GM19397 (cell line): Measurements from ENCODE around the gene ZBTB20.

Experiments
- ATAC-seq: cut with Tn5 transposase; IDR thresholded peaks from one replicate; pipeline ENCODE4 v1.9.1; 2021; ENCODE audit warnings: mild to moderate bottlenecking, moderate library complexity; ENCODE audit not compliant: unreplicated experiment

The ZBTB20 gene

DNA sequence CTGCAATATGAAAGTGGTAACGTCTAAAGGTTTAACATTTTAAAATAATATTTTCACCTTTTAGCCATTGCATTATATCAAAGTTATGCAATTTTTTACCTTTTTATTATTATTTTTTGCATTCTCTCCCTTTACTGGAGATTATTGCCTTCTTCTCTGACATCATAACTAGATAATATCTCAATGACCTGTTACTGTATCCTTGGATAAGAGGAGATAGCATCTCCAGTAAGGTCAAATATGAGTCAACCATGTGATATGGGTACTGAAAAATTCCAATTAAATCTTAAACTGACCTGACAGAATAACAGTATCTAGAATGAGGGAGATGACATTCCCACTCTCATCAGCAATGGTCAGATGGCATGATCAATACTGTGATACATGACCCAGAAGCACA is 108.3 kb downstream of the ZBTB20 start:
- no peak for ATAC-seq

DNA sequence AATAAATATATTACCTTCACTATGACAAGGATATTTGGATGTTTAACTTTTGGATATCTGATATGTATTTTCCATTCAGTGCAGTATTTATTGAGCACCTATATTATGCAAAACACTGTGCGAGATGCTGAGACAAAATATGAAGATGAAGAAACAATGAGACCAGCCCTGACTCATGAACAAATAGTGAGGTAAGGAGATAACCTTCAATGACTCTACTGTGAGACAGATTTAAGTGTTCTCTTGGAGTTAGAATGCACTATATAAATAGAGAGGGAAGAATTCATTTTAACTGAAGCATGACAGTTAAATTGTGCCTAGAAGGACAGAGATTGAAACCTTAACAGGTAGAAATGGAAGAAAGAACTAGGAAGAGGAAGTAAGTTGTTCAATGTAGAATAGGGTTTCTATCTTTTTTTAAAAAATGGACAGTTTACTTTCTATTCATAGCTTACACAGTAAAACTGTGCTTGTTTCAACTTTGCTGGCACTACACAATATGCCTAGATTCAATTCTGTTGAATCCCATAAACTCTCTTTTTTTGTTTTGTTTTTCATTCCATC is 124.2 kb downstream of the ZBTB20 start:
- ATAC-seq, result no peak

DNA sequence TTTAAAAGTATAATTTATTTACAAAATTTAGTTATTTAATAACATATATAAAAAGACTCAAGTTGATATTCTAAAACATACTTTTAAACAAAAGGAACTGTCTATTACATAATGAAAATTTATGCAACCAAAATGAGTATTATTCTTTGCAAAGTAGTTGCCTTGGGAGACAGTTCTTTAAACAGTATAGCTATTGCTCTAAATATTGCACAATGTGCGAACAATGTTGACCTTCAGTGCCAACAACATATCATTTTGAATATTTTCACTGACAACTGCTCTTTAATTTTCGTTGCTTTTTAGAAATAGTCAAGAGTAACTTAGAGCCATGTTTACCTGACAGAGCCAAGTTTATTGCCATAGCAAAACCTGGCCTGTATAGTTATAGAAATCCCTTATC is 124.9 kb downstream of the ZBTB20 start:
- no peak for ATAC-seq

DNA sequence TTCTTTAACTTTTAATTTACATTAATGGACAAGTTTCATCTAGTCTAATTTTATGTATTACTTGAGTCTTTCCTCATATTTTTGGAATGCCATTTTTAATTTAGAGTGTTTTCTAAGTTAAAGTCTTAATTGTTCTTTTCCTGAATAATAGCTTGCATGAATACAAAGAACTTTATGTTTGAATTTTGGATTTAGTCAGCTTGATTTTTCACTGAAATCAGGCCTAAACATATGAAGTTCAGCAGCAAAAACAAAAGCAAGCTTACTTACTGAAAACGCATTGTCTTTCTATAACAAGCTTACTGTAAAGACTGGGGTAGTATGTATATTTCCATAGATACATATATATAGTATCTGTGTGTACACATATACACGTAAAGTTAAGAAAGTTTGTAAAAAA is 126.0 kb downstream of the ZBTB20 start:
- ATAC-seq, result no peak

DNA sequence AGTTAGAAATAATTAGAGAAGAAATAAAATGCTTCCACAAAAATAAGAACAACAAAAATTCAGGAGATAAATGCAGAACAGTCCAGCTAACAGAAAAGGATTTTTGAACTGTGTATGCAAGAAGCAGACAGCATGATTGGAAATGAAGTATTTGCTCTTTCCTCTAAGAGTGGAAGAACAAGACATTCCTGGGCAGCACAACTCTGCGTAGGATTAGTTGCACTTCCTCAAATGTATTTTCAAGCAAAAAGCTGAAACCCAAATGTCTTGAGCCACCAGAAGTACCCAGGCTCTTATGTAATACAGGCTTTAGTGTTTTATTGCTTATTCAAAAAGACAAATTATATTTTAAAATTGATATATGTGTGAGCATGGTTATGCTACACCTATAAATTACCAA is 127.2 kb downstream of the ZBTB20 start:
- no peak for ATAC-seq

DNA sequence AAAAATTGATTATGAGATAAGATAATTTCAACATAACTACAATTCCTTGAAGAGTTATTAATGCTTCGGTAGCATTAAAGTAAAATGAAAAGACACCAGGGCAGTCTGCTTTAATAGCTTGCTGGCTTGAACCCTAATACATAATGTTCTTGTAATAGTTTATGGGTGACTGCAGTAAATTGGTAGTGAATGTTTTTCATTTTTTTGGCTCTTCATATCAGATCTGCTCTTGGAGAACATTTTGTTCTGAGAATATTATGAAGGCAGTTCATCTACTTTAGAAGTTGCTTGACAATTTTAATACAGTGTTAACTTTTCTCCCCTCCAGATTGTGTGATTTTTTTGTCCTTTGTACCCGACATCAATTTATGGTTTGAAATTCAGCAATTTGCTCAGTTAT is 128.4 kb downstream of the ZBTB20 start:
- no peak for ATAC-seq

DNA sequence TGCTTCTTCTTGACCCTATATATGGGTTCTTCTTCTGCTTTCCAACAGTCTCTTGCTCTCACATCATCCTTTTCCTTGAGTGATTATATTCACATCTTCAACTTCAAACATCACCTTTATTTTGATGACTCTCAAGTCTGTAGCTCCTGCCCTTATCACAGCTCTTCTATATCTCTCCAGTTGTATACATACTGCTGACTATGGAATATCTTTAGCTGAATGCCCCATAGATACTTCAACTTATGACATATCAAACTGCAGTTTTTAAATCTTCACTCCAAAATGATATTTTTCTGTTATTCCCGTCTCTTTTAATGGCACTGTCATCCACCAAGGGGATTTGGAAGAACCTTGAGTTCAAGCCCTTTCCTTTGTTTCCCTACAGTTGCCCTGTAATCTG is 139.1 kb downstream of the ZBTB20 start:
- no peak for ATAC-seq

DNA sequence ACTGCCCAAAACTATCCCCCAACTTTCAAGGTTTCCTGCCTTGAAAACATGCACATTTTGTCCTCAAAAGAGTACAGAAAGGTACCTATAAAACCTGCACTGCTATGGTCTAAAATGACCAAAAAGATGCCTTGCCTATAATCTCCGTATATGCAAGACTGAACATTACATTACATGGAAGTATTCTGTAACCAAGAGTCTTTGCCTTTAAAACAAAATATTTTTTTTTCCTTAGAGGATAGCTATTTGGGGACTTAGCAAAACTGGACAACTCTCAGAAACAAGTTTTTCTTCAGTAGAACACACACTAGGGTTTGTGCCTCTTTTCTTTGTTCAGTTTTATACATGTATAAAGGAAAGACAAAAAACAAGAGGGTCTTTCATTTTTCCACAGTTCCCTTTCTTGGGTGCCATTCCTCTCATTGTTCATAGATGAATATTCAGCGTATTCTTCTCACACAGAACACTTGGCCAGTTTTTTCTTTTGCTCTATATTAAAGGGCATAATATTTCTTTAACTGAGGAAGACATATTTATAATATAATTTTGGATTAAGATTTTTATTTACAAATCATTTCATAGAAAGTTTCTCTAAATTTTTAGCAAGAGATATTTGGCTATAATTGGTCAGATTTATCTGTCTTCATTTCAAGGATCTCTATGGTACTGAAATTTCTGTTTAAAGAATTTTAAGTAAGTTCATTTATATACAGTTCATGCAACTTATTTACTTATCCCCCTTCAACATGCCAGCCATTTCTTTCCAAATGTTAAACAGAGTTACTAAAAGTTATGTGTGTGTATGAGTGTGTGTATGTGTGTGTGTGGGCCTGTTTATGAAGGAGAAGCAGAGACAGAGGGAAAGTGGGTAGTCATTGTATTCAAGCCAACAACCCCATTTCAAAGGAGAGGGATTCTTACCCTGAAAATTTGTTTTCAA is 142.6 kb downstream of the ZBTB20 start:
- no peak for ATAC-seq

DNA sequence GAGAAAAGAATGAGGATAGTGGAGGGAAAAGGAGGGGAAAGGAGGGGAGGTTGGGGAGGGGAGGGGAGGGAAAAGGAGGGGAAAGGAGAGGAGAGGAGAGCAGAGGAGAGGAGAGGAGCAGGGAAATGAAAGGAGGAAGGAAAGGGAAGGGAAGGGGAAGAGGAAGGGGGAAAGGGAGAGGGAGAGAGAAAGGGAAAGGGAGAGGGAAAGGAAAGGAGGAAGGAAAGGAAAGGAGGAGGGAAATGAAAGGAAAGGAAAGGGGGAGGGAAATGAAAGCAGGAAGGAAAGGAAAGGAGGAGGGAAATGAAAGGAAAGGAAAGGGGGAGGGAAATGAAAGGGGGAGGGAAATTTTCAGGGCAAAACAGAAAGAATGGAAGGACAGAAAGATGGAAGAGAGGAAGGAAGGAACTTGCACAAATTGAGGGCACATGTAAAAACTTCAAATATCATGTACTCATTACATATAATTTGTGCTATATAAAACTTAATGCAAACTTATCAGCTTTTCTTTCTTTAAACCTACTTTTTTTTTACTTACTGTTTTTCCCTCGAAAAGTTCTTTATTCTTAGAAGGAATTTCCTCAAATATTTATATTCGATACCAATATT is 148.0 kb downstream of the ZBTB20 start:
- no peak for ATAC-seq

DNA sequence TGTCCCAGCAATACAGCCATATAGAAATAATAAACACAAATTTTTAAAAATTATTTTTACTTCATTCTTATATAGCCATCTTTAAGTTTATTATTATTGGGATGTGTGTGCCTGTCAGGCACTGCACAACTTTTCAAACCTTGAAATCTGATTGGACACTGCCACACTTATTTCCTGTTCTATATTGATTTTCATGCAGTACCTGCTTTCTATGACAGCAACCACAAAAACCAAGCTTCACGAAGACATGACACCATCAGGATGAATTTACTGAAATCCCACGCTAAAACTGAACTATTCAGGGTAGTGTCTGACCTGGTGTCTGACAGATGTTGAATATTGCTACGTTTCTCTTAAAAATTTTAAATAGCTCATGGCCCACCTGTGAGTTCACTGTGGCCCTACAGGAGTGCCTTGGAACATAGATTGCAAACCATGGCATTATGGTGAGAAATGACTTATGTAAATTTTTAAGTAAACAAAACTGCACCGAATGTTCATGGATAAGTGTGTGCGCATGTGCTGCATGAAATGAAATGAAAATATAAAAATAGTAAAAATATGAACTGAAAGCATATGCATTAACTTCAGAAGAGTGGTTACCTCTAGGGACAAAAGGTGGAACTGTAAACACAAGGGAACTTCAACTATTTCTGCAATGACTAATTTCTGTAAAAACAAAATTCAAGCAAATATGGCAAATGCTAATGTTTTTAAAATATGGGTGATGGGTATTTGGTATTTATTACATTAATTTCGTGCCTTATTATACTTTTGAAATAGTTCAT is 152.3 kb downstream of the ZBTB20 start:
- peak; percentile 50 for ATAC-seq

DNA sequence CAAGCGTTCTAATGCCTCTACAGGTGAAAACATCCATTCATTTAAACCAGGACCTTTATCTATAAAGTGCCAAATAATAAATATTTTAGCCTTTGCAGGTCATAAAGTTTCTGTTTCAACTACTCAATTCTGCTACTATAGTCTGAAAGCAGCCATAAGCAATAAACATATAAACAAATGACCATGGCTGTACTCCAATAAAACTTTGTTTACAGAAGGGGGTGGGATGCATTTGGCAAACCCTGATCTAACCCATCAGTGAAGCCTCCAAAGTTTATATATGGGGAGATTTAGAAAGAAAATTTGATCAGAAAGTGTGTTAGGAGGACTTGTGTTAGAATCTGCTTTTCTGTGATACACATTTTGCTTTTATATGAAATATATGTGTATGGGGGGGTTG is 161.3 kb downstream of the ZBTB20 start:
- ATAC-seq, result no peak

DNA sequence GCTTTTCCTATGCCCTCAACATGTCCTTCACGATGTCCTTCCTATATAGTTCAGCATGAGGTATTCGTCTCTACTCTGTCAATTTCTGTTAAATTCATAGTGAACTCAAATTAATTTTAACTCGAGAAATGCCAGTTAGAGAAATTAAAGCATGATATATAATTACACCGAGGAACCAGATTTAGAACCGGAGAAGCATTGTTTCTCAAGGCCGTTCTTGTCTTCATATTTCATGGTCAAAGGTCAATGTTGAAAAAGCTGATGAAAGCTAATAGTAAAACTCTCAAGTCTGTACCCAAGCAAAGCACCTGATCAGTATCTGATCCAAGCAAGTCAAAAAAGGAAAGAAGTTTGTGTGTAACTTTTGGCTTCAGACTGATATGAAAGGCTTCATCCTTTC is 163.8 kb downstream of the ZBTB20 start:
- no peak for ATAC-seq

DNA sequence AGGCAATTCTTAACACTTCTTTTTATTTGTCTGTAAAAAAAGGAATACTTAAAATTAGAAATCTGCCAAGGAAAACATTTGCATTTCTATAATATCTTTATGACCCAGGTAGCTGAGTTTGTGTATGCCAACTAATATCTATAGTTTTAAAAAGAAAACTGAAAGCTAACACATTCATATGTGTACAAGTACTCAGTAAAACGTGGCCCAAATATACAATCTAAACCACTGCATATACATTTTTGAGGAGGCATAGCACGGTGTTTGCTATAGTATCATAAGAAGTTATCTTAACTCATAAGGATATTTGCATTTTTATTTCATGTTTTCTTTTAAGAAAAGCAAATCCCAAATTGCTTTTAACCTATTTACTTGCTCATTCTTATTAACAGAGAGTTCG is 172.7 kb downstream of the ZBTB20 start:
- peak; percentile 74 for ATAC-seq

DNA sequence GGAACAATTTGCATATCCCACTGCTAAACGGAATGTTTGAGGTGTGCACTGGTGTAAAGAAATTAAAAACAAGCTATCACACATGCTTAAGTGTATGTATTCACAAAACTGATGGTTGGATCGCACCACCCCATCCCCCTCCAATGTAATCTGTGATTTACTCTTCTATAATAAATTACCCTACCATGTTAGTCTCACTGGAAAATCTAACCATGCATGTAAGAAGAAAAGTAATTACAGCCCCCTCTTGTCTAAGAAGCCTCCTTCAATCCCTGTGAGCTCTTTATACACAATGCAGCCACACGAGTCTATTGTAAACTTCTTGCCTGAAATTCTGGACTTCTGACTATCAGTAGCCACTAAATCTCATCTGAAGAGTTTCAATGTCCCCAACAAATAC is 173.6 kb downstream of the ZBTB20 start:
- no peak for ATAC-seq

DNA sequence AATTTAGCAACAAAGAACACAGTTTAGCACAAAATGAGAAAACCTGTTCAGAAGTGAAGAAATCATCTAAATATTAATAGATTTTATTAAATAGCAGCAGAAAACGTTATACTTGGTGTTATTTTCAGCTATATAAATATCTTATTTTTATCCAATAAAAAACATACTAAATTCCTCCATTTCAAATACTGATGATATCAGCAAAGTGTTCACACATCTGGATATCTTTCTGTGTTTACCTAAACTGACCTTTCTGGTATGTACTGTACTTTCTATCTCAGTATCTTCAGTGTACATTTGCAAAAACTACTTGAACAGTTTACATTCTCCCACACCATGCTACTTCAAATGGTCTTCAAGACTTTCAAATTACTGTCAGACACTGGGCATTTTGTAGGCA is 179.9 kb downstream of the ZBTB20 start:
- ATAC-seq, result no peak

DNA sequence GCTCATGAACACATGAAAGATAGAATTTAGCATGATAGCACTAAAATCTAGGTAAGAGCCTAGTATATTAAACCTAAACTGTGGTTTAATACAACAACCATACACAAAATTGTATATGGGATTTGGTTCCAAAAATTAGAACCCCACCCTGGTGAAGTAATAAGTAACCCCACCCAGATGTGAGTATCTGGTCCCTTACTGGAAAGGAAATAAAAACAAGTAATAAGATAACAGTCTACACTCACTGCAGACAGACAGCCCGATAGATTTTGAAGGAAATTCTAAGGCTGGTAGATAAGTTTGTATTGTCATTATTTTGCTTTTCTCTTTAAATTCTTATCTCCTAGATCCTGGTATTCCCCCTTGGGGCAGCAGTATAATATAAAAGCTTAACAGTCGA is 184.9 kb downstream of the ZBTB20 start:
- ATAC-seq, result no peak

DNA sequence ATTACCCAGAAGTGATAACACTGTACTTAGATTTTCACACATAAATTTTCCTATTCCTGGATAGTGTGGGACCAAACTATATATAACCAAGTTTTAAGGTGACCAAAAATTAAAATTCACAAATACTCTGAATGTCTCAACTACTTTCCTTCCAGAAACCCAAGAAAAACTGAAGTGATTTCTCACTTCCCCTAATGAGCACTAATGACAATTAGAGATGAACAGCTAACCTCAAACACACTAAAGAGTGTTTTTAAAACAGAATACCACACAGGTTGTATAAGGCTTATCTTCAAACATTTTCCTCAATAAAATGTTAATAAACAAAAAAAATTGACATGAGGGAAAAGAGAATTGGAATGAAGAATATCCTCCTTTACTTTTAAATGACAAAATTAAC is 188.2 kb downstream of the ZBTB20 start:
- no peak for ATAC-seq

DNA sequence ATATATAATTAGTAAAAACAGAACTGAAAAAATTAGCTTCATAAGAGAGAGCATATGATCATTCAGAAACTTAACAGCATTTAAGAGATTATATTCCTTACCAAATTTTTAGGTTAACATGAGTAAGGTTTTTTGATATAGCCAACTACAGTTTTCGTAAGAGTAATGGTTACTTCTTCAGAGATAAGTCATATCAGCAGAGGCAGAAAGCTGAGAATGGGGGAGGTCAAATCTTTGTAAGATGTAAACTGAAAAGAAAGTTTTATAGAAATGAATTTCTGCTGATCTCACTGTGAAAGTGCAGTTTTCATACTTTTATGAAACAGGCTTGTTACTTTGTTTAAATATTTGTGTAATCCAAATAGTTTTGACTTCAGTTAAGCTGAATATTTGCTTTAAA is 193.3 kb downstream of the ZBTB20 start:
- no peak for ATAC-seq

DNA sequence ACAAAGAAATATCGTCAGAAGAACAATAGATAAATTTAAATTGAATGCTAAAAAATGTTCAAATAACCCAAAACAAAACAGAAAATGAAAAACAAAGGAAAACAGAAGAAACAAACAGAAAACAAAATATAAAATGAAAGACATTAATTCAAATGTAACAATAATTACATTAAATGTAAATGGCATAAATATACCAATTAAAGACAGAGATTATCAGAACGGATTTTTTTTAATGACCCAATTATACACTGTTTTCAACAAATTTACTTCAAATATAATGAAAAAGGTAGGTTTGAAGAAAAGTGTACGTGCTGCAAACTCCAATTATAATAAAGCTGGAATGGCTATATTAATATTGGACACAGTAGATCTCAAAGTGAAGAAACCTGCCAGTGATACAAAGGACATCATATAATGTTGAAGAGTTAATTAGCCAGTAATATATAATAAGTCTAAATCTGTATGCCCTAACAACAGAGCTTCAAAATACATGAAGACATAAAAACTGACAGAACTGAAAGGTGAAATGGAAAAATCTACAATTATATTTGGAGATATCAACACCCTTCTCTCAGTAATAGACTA is 193.8 kb downstream of the ZBTB20 start:
- no peak for ATAC-seq

DNA sequence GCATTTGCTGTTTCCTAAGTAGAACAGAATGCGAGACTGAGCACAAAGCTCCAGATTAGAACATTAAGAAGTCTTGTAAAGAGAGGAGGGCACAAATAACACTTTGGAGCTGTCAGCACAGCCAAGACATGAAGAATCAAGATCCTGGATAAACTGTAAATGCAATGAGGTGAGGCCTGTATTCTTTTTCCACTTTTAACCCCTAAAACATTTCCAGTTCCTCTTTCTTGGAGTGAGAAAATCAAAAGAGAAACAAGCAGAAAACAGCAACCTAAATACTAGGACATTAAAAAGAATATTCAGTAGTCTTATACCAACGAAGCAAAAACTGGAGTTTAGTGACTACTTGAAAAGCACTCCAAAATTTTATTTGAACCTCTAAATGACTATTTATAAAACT is 204.3 kb downstream of the ZBTB20 start:
- ATAC-seq, result no peak
